Activated CD4-positive, alpha-beta T cell treated with anti-CD3 and anti-CD28 coated beads for 48 hours (primary cell): ENCODE data around the gene SLC6A6.

Experiments
- DNase-seq: peaks from one replicate; pipeline ENCODE4 v3.0.0-alpha.2; 2020

Gene SLC6A6

DNA sequence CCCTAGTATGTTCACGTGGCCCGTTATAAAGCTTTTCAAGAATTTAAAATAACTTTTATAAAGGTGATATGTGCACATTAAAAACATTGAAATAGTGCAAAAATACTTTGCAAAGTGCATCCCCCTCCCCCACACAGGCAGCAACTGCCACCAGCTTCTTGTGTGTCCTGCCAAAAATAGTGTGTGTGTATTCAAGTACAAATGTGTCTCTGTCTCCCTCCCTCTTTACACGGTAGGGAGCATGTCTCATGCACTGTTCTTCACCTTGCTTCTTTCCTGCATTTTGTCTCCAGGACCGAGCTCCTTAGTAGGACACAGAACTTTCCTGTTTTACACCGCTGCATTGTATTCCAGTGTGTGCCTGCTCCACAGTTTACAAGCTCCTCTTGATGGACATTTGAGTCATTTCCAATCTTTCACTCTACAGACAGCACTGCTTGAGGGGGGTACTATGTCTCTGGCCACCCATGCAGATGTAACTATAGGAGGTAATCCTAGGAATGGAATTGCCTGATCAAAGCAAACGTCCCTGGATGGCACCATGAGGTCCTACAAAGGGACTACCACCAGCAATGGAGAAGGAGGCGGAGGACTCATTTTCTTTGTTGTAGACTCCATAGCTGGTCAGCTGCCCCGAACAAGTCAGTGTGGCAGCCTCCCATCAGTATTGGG lies 52.4 kb downstream of the SLC6A6 start:
- DNase-seq: no peak

DNA sequence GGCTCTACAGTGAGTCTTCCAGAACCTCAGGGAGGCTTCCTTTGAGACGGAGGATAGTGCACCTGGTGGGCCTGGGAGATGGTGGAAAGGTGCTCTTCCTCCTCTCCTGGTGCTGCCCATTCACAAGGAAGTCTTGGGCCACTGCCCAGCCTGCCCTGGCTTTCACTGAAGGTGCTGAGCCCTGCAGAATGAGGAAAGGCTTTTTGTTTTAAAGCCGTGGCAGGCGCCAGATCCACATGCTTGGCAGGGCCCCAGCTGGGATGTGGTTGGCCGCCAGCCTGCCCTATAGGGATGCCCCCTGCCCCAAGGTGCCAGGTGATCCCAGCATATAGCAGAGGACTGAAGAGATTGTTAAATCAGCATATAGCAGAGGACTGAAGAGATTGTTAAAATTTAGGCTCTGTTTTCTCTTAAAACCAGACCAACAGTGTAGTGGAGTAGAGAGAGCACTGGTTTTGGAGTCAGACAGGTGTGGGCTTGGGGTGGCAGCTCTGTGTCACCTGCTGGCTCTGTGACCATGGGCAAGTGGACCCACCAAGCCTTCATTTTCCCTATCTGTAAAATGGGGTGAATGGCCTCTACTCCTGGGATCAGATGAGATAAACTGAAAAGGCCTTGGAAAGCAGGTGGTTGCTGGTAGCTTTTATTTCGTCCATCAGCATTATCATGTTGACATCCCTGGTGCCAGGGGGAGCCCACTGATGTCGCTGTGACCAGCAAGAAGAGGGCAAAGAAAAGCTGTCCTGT lies 53.3 kb downstream of the SLC6A6 start:
- DNase-seq: no peak

DNA sequence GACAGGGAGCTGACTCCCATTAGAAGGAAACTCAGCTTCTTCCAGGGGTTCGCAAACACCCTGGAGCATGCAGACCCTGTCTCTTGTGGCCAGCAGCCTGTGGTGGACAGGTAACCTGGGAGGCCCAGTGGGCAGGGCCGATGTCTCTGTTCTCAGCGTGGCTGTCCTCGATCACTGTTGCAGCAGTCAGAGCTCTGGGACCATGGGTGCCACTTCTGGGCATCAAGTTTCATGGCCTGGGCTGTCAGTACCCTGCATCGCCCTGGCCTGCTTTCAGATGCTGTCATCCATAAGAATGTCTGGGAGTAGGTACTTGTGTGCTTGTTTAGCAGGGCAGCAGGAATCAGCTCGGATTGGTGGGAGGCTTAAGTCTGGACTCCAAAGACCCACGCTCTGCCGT lies 54.4 kb downstream of the SLC6A6 start:
- DNase-seq: no peak

DNA sequence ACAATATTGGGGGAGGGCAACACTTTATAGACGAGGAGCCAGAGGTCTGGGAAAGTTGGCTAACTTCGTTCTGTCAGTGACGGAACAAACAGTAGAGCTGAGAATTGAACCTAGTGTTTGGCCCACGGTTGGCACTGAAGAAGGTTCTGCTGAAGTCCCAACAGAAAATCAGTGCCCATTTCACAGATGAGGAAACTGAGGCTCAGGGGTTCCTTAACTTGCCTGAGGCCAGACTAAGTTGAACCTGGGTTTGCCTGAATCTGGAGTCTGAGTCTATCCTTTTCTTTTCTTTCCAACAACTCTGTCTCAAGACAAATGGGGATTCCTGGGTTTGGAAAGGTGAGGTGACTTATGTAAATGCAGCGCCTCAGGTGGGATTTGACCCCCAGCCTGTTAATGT lies 55.1 kb downstream of the SLC6A6 start:
- DNase-seq: no peak

DNA sequence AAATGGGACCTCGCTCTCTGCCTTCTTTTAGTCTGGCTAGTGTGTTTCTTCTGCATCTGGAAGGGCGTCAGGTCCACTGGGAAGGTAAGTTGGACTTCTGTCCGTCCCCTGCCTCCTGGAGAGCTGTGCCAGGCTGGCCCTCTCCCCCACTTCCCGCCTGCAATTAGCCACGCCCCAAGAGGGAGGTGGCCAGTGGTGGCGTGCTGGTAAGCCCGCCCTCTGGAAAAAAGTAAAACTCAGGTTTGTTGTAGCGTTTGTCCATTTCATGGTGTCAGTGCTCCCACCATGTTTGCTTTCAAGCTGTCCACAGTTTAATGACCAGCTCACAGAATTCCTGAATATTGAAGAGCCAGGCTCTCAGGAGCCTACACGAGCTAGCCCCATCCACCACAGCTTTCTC lies 55.6 kb downstream of the SLC6A6 start:
- DNase-seq: no peak

DNA sequence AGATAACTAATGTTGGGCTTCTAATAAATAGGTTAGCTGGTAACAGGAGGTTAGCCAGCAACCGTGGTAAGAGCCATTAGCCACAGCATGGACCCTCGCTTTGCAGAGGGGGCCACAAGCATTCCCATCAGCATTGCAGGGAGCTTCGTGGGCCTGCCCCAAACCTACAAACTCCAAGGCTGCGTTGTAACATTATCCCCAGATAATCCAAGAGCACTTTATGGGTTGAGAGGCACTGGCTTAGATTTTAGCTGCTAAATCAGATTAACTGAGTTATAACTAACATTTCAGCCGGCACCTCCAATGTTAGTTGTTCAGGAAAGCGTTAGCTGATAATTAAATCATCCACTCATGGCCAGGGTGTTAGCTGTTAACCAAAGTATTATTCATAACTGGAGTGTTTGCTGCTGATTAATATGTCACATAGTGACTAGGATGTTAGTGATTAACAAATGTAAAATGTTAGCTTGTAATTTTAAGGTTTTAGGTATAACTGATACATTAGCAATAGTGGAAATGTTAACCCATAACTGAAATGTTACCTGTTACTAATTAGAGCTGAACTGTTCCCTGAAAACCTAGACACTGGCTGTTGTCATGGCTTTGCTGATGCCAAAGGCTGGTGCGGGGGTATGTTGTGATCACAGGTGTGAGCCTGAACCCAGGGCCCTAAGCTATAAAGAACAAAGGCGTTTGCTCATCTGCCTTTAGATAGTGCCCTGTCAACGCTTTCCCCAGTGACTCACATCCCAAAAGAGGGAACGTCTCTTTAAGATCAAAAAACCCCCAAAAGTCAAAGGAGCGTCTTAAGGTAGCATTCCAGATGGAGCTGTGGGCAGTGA lies 56.2 kb downstream of the SLC6A6 start:
- DNase-seq: peak; percentile 19

DNA sequence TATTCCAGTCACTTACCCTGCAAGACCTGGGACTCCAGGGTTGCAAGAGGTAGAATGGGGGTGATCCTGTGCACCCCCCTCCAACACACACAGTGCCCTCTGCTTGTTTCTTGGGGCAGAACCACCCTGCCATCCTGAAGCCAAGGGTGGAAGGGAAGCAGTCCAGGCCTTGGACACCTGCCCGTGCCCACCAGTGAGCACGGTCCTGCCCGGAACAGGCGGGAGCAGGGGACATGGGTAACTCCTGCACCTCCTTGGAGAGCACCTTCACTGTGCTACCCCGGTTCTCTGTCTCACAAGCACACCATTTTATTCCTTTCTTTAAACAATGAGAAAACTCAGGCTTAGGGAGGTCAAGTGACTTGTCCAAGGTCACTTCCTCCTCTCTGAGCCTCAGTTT lies 57.0 kb downstream of the SLC6A6 start:
- DNase-seq: no peak

DNA sequence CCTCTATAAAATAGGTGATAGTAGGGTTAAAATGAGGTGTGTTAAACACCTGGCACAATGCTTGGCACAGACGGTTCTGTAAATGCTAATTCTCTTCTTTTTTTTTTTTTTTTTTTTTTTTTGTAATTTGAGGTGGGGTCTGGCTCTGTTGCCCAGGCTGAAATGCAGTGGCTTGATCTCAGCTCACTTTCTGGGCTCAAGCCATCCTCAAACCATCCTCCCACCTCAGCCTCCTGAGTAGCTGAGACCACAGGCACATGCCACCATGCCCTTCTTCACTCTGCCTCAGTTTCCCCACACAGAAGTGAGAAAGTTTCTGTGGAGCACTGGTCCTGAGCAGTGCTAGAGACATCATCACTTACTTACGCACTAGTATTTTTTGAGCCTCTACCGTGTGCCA lies 57.4 kb downstream of the SLC6A6 start:
- DNase-seq: no peak

DNA sequence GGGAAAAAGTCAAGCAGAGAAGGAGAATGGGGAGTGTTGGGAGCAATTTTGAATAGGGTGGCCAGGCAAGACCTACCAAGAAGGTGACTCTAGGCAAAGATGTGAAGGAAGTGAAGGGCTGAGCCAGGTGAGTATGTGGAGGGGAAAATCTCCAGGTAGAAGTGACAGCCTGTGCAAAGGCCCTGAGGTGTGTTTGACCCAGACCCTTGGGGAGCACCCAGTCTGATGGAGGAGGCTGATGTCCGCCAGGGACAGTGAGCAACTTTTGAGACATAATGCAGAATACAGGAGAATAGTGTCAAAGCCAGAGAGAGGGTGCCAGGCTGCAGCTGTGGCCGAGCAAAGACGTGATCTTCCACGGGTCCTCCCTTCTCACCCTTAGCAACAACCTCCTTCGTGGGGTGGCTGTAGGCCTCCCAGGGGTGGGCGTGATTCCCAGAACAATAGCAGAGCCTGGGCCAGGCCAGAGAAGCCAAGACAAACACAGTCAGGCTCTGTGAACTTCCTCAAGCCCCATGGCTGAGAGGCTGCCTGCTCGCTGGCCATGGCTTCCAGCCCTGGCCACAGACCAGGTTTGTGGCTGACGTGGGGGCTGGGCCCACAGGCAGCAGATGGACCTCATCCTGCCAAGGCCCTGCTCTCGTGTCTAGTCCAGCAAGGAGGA lies 58.1 kb downstream of the SLC6A6 start:
- no peak for DNase-seq

DNA sequence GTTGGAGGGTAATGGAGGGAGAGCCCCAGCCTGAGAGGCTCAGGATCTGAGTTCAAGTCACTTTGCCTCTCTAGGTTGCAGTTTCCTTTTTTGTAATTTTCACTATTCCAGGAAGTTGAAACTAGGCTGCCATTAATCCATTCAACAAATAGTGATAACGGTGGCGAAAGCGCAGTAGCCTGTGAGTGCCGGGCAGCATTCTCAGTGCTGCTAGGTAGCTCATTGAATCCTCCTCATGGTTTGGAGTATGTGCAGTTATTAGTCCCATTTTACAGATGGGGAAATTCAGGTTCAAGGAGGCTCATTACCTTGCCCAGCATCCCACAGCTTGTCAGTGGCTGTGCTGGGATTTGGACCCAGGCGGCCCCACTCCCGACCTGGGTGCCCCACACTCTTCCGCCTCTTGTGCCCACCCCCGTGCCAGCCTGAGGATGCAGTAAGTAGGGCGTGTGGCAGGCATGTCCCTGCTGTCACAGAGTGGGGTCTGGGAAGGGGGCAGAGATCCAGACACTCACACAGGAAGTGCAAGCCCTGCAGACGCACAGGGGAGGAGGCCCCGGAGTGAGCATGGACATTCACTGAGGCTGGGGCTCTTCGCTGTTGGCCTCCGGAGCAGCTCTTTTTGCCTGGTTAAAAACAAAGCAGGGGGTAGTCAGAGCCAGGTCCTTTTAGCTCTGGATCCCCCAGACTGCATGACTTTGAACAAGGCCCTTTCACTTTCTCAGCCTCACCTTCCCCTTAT lies 58.8 kb downstream of the SLC6A6 start:
- no peak for DNase-seq

DNA sequence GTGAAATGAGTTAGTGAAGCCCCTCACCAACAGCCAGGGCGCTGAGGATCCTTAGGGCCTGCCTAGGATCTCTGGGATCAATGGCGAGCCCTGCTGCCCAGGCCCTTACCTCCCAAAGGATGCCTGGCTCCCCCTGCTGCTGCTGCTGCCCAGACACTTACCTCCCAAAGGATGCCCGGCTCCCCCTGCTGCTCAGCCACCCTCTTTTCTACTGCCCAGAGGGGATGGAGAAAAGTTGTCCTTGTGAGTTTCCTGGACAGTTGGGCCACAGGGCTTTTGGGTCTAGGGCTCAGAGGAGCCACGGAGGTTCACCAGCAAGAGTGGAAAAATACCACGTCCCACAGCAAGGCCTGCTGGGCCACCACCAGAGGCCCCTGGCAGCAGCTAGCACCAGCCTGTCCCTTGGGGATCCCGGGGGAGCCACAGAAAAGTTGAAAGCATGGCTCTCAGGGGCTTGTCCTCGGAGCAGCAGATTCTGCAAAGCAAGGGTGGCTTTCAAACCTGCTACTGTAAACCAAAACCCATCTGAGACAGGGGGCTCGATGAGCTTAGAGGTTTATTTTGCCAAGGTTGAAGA lies 59.4 kb downstream of the SLC6A6 start:
- peak; percentile 28 for DNase-seq

DNA sequence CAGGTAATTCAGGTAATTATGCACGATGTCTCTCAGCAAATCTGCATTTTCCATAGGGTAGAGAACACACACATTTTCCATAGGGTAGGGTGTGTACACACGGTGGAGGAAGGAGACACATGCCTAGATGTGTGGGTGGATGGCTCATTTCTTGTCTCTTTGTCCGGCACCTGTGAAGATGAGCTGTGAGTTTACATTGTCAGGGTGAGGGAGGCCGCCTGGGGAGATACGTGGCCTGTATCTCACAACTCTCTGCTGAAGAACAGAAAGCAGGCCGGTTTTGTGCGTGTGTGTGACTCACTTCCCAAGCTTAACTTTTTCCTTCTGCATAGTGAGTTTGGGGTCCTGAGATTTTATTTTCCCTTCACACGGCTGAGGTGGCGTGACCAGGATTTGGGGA lies 60.3 kb downstream of the SLC6A6 start:
- peak; percentile 68 for DNase-seq

DNA sequence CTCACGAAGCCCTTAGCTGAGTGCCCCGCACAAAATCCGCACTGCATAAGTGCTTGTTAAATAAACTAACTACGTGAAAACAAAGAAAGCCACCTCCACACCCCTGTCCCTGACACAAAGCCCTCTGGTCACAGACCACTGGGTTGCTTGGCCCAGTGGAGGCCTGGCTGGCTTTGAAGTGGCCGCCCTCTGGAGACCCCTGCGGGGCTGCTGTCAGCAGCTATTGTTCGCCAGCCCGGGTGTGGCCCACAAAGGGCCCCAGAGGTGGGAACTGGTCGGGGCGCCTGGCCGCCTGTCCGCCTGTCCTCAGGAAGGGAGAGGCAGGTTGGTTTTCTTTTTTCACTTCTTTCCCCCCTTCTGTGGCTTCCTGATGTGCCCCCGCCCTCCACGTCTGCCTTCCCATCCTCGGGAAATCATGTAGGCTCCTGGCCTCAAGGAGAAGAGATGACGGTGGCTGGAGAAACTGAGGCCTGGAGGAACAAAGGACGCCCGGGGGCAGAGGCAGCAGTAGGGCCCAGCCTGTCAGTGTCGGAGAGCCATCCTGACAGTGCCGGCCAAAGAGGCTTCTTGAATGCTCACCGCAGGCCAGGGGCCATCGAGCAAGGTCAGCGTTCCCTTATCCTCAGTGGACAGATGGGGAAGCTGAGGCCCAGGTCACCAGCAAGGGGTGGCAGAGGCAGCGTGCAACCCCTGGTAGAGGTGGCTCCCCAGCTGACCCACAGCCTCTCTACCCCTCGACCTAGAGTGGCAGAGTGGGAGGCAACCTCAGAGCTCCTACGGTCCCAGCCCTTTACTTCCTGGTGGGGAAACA lies 61.1 kb downstream of the SLC6A6 start:
- no peak for DNase-seq

DNA sequence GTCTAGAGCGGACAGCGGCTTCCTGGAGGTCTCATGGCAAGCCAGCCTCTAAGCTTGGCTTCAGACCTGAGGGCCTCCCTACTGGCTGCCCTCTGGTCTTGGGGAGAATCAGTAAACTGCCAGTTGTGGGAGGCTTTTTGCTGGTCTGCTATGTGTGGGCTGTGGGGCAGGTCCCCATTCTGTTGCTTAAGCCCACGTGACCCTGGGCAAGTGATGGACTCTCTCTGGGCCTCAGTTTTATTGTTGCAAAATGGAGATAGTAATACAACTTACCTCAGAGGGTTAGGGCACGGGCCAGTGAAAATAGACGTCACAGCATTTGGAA lies 61.7 kb downstream of the SLC6A6 start:
- no peak for DNase-seq

DNA sequence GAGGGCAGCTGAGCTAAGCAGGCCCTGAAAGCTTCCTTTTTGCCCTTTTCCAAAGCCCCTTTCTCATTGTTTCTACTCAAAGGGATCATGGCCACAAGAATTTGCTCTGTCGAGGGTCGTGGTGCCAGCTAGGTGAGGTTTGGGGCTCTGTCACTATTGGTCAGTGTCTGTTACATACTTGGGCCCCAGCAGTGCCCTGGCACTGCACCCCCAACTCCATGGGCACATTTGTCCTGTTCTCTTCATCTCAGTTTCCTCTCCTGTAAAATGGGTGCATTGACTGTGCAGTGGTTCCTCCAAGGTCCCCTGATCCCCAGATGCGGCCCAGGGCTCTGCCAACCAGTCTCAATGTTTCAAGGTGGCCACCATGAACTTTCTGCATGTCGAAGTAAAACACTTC lies 62.1 kb downstream of the SLC6A6 start:
- no peak for DNase-seq

DNA sequence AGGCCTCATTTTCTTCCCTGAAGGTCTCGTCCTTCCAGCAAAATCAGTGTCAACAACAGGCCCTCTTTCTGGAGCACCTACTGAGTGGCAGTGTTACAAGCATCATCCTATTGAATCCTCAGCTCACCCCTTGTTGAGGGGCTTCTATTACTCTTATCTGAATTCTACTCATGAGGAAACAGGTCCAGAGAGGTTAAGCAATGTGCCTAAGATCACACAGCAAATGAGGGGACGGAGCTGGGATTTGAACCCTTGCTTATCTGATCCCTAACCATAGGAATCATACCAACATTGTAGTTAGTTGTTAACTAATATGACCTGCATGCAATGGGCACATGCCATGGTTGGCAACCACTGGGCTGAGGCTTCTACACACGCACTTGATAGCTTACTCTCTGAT lies 63.0 kb downstream of the SLC6A6 start:
- no peak for DNase-seq

DNA sequence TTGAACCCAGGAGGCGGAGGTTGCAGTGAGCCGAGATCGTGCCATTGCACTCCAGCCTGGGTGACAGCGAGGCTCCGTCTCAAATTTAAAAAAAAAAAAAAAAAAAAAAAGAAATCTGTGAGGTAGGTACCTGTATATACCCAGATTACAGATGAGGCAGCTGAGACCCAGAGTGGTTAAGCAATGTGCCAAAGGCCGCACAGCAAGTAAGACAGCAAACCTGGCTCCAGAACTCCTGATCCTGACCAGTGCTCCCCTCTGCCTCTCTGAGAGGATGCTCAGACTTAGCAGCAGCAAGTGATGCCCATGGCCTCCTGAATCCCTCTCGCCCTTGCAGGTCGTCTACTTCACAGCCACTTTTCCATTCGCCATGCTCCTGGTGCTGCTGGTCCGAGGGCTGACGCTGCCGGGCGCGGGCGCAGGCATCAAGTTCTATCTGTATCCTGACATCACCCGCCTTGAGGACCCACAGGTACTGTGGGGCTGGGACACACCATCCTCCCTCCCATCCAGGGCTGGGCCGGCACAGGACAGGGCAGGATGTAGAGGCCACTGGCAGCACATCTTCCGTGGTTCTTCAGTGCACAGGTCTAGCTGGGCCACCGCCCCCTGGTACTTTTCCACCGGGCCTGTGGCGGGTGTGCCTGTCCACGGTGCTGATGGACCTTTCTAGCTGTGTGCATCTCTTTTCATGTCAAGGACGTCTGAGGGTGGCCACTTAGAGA lies 63.9 kb downstream of the SLC6A6 start:
- no peak for DNase-seq

DNA sequence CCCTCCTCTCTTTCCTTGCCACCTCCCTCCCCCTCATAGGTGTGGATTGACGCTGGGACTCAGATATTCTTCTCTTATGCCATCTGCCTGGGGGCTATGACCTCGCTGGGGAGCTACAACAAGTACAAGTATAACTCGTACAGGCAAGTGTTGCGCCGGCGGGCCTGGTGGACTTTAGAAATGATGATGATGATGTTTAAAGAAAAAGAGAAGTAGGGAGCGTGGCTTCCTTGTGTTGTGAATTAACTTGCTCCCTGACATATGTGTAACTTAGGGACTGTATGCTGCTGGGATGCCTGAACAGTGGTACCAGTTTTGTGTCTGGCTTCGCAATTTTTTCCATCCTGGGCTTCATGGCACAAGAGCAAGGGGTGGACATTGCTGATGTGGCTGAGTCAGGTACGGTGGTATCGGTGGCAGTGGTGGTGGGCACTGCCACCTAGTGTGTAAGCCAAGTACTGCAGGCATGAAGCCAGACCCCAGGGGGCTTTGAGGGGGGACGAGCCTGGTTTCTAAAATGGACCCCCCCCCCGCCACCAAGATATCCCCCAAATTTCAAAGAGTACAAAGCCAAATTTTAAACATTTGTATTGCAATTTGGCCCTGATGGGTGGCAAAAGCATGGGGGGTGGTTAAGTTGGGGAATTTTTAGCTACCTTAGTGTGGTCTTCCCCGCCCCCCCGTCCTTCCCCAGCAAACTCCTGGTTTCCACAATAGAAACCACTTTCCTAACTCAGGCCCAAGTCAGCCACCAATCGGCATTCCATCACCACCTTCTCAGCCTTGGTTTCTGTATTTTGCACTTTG lies 65.6 kb downstream of the SLC6A6 start:
- peak; percentile 42 for DNase-seq

DNA sequence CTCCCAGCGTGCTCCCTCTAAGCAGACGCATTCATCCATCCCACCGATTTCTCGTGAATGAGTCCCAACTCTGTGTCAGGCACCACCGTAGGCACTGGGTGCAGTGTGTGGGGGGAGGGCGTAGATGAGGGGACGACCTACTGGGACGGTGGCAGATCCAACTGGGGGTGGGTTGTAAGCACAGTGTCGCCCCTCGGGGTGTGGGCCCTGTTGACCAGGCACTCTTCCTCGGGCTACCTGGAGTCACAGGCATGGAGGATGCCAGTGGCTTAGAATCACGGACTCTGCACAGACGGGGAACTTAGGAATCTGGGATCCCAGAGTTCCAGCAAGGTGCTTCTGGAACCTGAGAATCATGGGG lies 66.2 kb downstream of the SLC6A6 start:
- no peak for DNase-seq

DNA sequence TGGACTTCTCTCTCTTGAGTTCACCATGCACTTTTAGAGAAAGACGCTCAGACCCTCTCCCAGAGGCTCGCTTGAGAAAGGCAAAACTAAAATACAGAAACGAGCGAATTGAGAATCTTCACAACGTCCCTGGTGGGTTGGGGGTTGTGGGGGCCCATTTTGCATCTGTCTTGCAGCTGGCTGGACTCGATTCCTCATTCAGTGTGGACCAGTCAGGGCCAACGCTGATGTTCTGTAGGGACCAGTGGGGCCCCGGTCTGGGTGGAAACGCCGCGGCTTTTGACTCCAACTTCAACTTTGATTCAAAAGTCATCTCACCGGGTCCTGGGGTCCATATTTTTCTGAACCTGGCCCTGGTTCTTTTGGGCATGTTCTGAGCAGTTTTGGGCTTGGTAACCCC lies 68.1 kb downstream of the SLC6A6 start:
- no peak for DNase-seq
